PC-3 (cell line): ENCODE measurements around the gene SUCO. TPM values are rescaled to one million over a fixed set of nuclear protein-coding genes. Genes with fewer than 3 reads are reported as not detected.

Source experiments
- ATAC-seq: fragments of 200-7000 bp; cut with Tn5 transposase; 2 replicates; pipeline ENCODE4 v1.9.1; 2020; ENCODE audit warnings: mild to moderate bottlenecking, moderate library complexity
- BruUV-seq: library from RNA; stranded (reverse); fragments of 400-500 nt; replicated peaks from 2 replicates; lab custom pipeline; 2021; lab: Mats Ljungman, UMichigan
- CTCF ChIA-PET: fragments of 300-600 bp; sonication (Branson Sonifier 250); formaldehyde crosslinking; loops from one replicate; lab custom pipeline; 2022; ENCODE audit warnings: antibody characterized with exemption; lab: Charles Lee
- POLR2A ChIA-PET: fragments of 300-600 bp; sonication (Branson Sonifier 250); formaldehyde crosslinking; loops from one replicate; lab custom pipeline; 2022; ENCODE audit warnings: antibody characterized with exemption; ENCODE audit not compliant: unreplicated experiment; lab: Charles Lee
- DNase-seq: peaks from one replicate; pipeline ENCODE4 v3.0.0-alpha.2; 2015
- H2AFZ ChIP-seq: fragments of 300-600 bp; sonication (generic); 2 replicates; pipeline ENCODE4 v1.6.0; 2016; ENCODE audit warnings: antibody characterized with exemption, low read length
- H3F3A ChIP-seq: fragments of 300-600 bp; sonication (generic); one replicate; pipeline ENCODE4 v1.6.0; 2017; ENCODE audit warnings: antibody characterized with exemption, low read length, control low read depth, mild to moderate bottlenecking; ENCODE audit not compliant: unreplicated experiment
- H3K27ac ChIP-seq: fragments of 300-600 bp; sonication (generic); 2 replicates; pipeline ENCODE4 v1.5.1; 2016; ENCODE audit warnings: mild to moderate bottlenecking, low read length
- H3K27me3 ChIP-seq: fragments of 300-600 bp; sonication (generic); 2 replicates; pipeline ENCODE4 v1.6.1; 2016; ENCODE audit warnings: low read length, mixed read lengths
- H3K36me3 ChIP-seq: fragments of 300-600 bp; sonication (generic); 2 replicates; pipeline ENCODE4 v1.6.1; 2016; ENCODE audit warnings: low read depth, mixed run types, low read length, mixed read lengths
- H3K4me1 ChIP-seq: fragments of 300-600 bp; sonication (generic); 2 replicates; pipeline ENCODE4 v1.5.1; 2016; ENCODE audit warnings: low read length; ENCODE audit not compliant: insufficient read depth
- H3K4me2 ChIP-seq: fragments of 300-600 bp; sonication (generic); 2 replicates; pipeline ENCODE4 v1.6.0; 2016; ENCODE audit warnings: low read length
- H3K4me3 ChIP-seq: fragments of 300-600 bp; sonication (generic); 2 replicates; pipeline ENCODE4 v1.5.1; 2016; ENCODE audit warnings: mild to moderate bottlenecking, low read length, mixed read lengths
- H3K79me2 ChIP-seq: fragments of 300-600 bp; sonication (generic); 2 replicates; pipeline ENCODE4 v1.6.1; 2017; ENCODE audit warnings: low read length, mixed read lengths
- H3K9ac ChIP-seq: fragments of 300-600 bp; sonication (generic); 2 replicates; pipeline ENCODE4 v1.6.0; 2016; ENCODE audit warnings: mild to moderate bottlenecking, low read length
- H3K9me2 ChIP-seq: fragments of 300-600 bp; sonication (generic); replicated peaks from 2 replicates; pipeline ENCODE4 v1.6.1; 2016; ENCODE audit warnings: mixed run types, low read length, mixed read lengths
- H3K9me3 ChIP-seq: fragments of 300-600 bp; sonication (generic); 2 replicates; pipeline ENCODE4 v1.6.1; 2016; ENCODE audit warnings: low read length, mixed read lengths
- H4K20me1 ChIP-seq: fragments of 300-600 bp; sonication (generic); 2 replicates; pipeline ENCODE4 v1.6.1; 2016; ENCODE audit warnings: low read length, mixed read lengths
- EZH2 ChIP-seq: fragments of 300-600 bp; sonication (generic); IDR thresholded peaks from one replicate; pipeline ENCODE4 v1.6.1; 2017; ENCODE audit warnings: antibody characterized with exemption, mild to moderate bottlenecking, low read length; ENCODE audit not compliant: unreplicated experiment
- EZH2phosphoT487 ChIP-seq: fragments of 300-600 bp; sonication (generic); IDR thresholded peaks from 2 replicates; pipeline ENCODE4 v1.6.1; 2018; ENCODE audit warnings: mild to moderate bottlenecking, antibody characterized with exemption, low read length, borderline replicate concordance
- intact Hi-C: fragments of 100-400 bp; cut with micrococcal nuclease; formaldehyde crosslinking; loops from 2 replicates; pipeline ENCODE4 v1.9.0; 2023
- total RNA-seq: library from RNA; depleted of rRNA; stranded (reverse); fragments of >200 nt; gene quantifications from 2 replicates; pipeline ENCODE4 v1.2.3, GENCODE V29; 2014; rRNA removed
- TF ChIP-seq, protein P1 (sequence below): fragments of 300-600 bp; sonication (generic); conservative IDR thresholded peaks from 2 replicates; pipeline ENCODE4 v1.5.1; 2017; ENCODE audit warnings: antibody characterized with exemption, low read depth, mild to moderate bottlenecking, low read length

SUCO gene
- total RNA-seq, 1 experiment from 2014 or later = 72.0 TPM

DNA sequence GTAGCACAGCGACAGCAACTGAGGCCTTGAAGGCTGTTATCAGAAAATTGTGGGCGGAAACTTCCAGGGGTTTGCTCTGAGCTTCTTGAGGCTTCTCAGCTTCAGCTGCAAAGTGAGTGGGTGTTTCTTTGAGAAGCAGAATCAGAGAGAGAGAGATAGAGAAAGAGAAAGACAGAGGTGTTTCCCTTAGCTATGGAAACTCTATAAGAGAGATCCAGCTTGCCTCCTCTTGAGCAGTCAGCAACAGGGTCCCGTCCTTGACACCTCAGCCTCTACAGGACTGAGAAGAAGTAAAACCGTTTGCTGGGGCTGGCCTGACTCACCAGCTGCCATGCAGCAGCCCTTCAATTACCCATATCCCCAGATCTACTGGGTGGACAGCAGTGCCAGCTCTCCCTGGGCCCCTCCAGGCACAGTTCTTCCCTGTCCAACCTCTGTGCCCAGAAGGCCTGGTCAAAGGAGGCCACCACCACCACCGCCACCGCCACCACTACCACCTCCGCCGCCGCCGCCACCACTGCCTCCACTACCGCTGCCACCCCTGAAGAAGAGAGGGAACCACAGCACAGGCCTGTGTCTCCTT is 126.0 kb downstream of the SUCO start, which contains the start of gene FASLG:
Gene FASLG, plus strand, starts transcription at position 233 of the 583 bp plus-strand sequence. Its CDS starts 99 bp downstream, at position 332.
- Histone ChIP-seq H2AFZ (no peak within 1 kb of the TSS), H4K20me1 (no peaks in the 10 kb centered on the region), H3F3A (no peaks in the 10 kb centered on the region), H3K9me2 (no peaks in the 10 kb centered on the region), H3K27ac (no peak within 1 kb of the TSS), H3K9me3 (no peaks in the 10 kb centered on the region), H3K4me2 (no peak within 1 kb of the TSS), H3K4me1 (peaks cover 19% of the 10 kb centered on the region), H3K36me3 (no peaks in the 10 kb centered on the region), H3K79me2 (no peaks in the 10 kb centered on the region), H3K4me3 (no peak within 1 kb of the TSS), H3K9ac (no peak within 1 kb of the TSS), H3K27me3 (no peaks in the 10 kb centered on the region)
- ATAC-seq = no peak
- ChIA-PET POLR2A (no interaction called here), CTCF (no interaction called here)
- DNase-seq = no peak
- intact Hi-C loops = no loop called here
- TF ChIP-seq EZH2 = no peak
- TF ChIP-seq, protein P1, sequence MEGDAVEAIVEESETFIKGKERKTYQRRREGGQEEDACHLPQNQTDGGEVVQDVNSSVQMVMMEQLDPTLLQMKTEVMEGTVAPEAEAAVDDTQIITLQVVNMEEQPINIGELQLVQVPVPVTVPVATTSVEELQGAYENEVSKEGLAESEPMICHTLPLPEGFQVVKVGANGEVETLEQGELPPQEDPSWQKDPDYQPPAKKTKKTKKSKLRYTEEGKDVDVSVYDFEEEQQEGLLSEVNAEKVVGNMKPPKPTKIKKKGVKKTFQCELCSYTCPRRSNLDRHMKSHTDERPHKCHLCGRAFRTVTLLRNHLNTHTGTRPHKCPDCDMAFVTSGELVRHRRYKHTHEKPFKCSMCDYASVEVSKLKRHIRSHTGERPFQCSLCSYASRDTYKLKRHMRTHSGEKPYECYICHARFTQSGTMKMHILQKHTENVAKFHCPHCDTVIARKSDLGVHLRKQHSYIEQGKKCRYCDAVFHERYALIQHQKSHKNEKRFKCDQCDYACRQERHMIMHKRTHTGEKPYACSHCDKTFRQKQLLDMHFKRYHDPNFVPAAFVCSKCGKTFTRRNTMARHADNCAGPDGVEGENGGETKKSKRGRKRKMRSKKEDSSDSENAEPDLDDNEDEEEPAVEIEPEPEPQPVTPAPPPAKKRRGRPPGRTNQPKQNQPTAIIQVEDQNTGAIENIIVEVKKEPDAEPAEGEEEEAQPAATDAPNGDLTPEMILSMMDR = no peak
- no peak for TF ChIP-seq EZH2phosphoT487
- no TSS peak for BruUV-seq

DNA sequence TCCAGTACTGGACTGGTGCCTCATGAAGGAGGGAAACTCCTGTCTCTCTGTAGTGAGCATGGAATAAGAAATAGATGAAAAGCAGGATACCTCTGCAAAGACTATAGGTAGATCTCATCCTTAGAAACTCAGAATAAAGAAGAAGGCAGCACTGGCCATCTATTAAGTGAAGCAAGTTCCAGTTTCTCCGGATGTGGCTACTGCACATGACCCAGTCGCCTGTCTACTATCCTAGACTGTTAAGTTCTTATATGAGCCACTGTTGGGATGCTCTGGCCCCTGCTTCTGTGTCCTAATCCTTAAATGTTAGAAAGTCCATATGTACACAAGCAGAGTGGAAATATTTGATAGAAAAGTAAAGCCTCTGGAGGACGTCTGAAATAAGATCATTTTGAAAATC is 128.2 kb downstream of the SUCO start:
- H3K9me3 ChIP-seq = no peaks in the 10 kb centered on the region
- H3K36me3 ChIP-seq = no peaks in the 10 kb centered on the region
- H3K27me3 ChIP-seq = no peaks in the 10 kb centered on the region
- ChIA-PET POLR2A (no interaction called here), CTCF (no interaction called here)
- H3K4me1 ChIP-seq = peaks cover 6% of the 10 kb centered on the region
- DNase-seq (no peak), ATAC-seq (no peak)
- H3K4me2 ChIP-seq = no peak overlapping the region
- no peak overlapping the region for H2AFZ ChIP-seq
- no peaks in the 10 kb centered on the region for H3K79me2 ChIP-seq
- intact Hi-C loops = loop anchor here (5.0 kb wide), 1 partner anchor 46 kb away; no protein-coding TSS in a partner anchor
- no peak overlapping the region for H3K9ac ChIP-seq
- H3K27ac ChIP-seq = no peak overlapping the region
- no TSS peak for BruUV-seq
- TF ChIP-seq EZH2 (no peak), EZH2phosphoT487 (no peak)
- TF ChIP-seq, protein P1 = no peak
- H4K20me1 ChIP-seq = no peaks in the 10 kb centered on the region
- no peak overlapping the region for H3K4me3 ChIP-seq
- 0 out of 2 replicates have a peak, but pooled peaks cover 7% of the 10 kb centered on the region for H3K9me2 ChIP-seq
- H3F3A ChIP-seq = no peaks in the 10 kb centered on the region

Other genes with a start within 250 kb of the SUCO start
- not detected in 2 replicates for gene C1orf105, start 112.5 kb upstream of the SUCO start, total RNA-seq
- gene PIGC, start 89.1 kb upstream of the SUCO start, total RNA-seq = 57.5 and 70.5 TPM in 2 replicates
- gene FASLG, start 126.0 kb downstream of the SUCO start, total RNA-seq = 0.04 TPM in 1 of 2 replicates, not detected in the other